Bronchial epithelial cell (primary cell): ENCODE data around the gene GAPDHS. TPM values are rescaled to one million over a fixed set of nuclear protein-coding genes. Genes with fewer than 3 reads are reported as not detected.

Source experiments
- DNase-seq: peaks from one replicate; pipeline ENCODE4 v3.0.0-alpha.2; 2010; ENCODE audit warnings: low read depth
- FAIRE-seq: peaks from 2 replicates; lab custom pipeline; 2011; peaks lifted over from hg19 to GRCh38; lab: Jason Lieb, UNC
- H3K27me3 ChIP-seq: 2 replicates; pipeline ENCODE4 v1.5.1; 2011; ENCODE audit warnings: low read length; ENCODE audit not compliant: control insufficient read depth, insufficient read depth
- H3K36me3 ChIP-seq: 2 replicates; pipeline ENCODE4 v1.5.1; 2011; ENCODE audit warnings: low read length; ENCODE audit not compliant: control insufficient read depth, insufficient read depth
- H3K4me3 ChIP-seq: 2 replicates; pipeline ENCODE4 v1.5.1; 2011; ENCODE audit warnings: mild to moderate bottlenecking, low read depth, low read length, control low read depth
- total RNA-seq: library from RNA; depleted of rRNA; stranded (reverse); fragments of >200 nt; gene quantifications from 2 replicates; pipeline ENCODE4 v1.2.1, GENCODE V29; 2014
- TF ChIP-seq, protein P1 (sequence below): IDR thresholded peaks from 2 replicates; pipeline ENCODE4 v1.5.1; 2011; ENCODE audit warnings: mild to moderate bottlenecking, moderate library complexity, low read length, control low read depth, inconsistent platforms; ENCODE audit not compliant: insufficient read depth, severe bottlenecking

GAPDHS gene
- total RNA-seq, 1 donor from 2014 or later, result not detected

DNA sequence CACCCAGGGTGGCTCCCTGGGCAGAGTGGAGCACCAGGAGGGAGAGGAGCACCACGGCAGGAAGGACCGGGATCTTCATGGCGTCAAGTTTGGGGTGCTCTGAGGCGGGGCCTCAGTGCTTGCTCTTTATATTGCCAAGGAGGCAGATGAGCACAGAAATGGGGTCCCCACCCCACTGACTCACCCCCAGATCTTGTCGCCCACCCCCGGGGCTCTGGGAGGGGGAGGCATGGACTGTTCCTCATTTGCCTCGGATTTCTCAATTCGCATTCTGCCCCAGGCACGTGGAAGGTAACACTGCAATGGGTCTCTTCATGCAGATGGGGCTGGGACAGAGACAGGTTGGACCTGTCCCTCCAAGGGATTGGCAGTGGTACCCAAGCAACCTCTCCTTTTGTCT, 42.9 kb upstream of the GAPDHS start, which contains the start of gene KRTDAP:
Gene KRTDAP (minus strand): TSS at position 101 of the 400 bp plus-strand sequence. CDS start 22 bp downstream, at position 79.
- TF ChIP-seq, protein P1, sequence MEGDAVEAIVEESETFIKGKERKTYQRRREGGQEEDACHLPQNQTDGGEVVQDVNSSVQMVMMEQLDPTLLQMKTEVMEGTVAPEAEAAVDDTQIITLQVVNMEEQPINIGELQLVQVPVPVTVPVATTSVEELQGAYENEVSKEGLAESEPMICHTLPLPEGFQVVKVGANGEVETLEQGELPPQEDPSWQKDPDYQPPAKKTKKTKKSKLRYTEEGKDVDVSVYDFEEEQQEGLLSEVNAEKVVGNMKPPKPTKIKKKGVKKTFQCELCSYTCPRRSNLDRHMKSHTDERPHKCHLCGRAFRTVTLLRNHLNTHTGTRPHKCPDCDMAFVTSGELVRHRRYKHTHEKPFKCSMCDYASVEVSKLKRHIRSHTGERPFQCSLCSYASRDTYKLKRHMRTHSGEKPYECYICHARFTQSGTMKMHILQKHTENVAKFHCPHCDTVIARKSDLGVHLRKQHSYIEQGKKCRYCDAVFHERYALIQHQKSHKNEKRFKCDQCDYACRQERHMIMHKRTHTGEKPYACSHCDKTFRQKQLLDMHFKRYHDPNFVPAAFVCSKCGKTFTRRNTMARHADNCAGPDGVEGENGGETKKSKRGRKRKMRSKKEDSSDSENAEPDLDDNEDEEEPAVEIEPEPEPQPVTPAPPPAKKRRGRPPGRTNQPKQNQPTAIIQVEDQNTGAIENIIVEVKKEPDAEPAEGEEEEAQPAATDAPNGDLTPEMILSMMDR, result no peak
- DNase-seq (no peak), FAIRE-seq (no peak)
- H3K27me3 ChIP-seq, result peaks cover 9% of the 10 kb centered on the region
- no peaks in the 10 kb centered on the region for H3K36me3 ChIP-seq
- no peak within 1 kb of the TSS for H3K4me3 ChIP-seq

DNA sequence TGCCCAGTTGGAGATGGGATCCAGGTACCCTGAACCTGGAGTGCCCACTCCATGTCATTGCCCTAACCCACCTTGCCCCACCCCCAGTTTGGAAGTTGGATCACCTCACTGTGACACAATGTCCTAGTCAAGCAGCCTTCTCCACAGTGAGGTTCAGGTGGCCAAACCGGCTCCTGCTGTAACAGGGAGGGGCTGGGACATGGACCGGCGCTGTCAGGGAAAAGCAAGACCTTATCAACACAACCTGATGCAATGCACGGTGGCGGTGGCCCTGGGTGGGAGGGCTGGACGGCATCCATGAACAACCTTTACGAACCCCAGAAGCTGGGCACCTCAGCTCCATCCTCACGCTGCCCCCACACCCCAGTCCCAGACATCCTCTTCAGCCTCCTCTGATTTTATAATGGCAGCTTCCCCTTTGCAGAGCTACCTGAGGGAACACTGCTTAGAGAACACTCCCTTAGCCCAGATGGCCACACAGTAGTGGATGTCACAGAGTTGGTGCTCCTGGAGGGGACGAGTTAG, 41.4 kb upstream of the GAPDHS start:
- TF ChIP-seq, protein P1, result no peak
- Histone ChIP-seq H3K4me3 (no peak overlapping the region), H3K36me3 (no peaks in the 10 kb centered on the region), H3K27me3 (peaks cover 9% of the 10 kb centered on the region)
- FAIRE-seq, result no peak
- no peak for DNase-seq

DNA sequence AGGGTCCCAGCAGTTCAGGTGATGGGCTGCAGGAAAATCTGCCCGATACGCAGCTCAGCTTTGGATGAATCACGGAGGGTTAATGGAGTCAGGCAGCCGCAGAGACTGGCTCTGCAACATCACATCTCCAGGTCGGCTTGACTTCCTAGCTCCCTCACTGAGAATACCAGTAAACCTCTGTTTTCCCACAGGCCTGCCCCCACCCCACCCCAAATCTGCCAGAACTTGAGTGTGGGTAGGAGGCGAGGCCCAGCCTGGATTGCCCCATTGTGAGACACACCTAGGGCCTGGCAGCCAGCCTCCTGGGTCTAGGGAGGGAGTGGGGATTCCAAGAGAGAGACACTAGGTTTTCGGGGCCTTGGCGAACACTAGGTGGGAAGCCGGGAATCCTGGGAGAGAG, 39.3 kb upstream of the GAPDHS start:
- TF ChIP-seq, protein P1, result no peak
- Histone ChIP-seq H3K36me3 (peaks cover 1% of the 10 kb centered on the region), H3K4me3 (no peak overlapping the region), H3K27me3 (peaks cover 3% of the 10 kb centered on the region)
- FAIRE-seq, result no peak
- peak; percentile 8 for DNase-seq

DNA sequence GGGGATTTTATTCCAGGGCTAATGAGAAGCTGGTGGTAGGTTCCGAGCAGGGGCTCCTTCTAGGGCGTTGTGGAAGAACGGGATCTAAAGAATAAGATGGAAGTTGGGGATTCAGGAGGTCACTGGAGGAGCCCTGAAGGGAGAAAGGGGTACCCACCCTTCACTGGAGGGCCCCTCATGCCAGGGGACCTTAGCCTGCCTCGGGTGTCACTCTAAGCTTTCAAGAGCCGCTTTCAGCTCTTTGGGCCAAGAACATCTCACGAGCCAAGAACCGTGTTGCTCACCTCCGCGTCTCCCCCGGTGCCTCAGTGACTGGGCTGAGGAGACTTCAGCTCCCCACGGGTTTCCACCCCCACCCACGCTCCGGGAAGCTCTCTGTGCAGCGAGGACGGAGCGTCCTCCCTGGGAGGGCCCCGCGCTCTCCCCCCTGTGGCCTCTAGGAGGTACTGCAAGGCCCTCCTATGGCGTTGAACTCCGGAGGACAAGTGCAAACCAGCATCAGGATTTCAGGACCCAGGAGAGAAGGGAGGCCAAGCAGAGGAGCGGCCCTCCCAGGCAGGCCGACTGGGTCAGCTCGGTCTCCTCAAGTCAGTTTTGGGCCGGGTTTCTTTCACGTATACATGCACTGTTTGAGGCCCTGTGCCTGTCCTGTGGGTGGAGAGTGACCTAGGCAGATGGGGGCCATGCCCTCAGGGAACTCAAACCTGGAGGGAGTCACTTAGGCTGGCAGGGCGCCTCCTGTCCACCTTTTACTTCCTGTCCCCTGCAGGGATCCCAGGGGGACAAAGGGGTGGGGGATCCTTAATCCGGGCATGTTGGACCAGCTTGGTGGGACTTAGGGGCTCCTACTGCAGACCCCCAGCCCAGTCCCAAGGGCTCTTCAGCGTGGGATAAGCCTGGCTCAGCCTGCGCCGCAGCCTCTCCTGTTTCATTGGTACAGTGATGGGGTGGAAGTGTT, 37.9 kb upstream of the GAPDHS start:
- TF ChIP-seq, protein P1, result peak; percentile 97
- DNase-seq (peak; percentile 46), FAIRE-seq (peak; percentile 75)
- no peak overlapping the region for H3K4me3 ChIP-seq
- peaks cover 3% of the 10 kb centered on the region for H3K36me3 ChIP-seq
- H3K27me3 ChIP-seq, result no peaks in the 10 kb centered on the region

DNA sequence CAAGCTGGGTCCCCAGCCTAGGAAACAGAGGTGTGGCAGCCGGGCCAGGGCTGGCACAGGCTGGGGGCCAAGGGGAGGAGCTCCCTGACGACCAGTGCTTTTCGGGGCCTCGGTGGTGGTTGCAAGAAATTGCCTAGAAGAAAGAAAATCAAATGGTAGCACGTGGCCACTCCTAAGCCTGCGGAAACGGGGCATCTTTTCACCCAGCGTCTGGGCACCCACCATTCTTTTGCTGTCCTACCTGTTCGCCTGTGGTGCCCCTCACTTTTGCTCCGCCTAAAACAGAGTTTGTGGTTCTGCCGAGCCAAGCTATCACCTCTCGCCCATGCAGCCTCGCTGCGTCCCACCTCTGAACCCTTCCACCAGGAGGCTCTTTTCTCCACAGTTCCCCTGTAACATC, 35.9 kb upstream of the GAPDHS start:
- Histone ChIP-seq H3K4me3 (no peak overlapping the region), H3K27me3 (no peaks in the 10 kb centered on the region), H3K36me3 (peaks cover 10% of the 10 kb centered on the region)
- no peak for FAIRE-seq
- TF ChIP-seq, protein P1, result no peak
- DNase-seq, result no peak
